A673 (cell line): ENCODE data around the gene TTC28. TPM values are rescaled to one million over a fixed set of nuclear protein-coding genes. Genes with fewer than 3 reads are reported as not detected.
"Not testable (repeated sequence)": the region's sequence is repeated elsewhere in the genome, so short reads cannot be mapped to it uniquely, and the experiment has no call there.

ENCODE experiments used
- BruUV-seq: library from RNA; stranded (reverse); fragments of 400-500 nt; replicated peaks from 2 replicates; lab custom pipeline; 2021; lab: Mats Ljungman, UMichigan
- CTCF ChIA-PET: fragments of 300-600 bp; sonication (Branson Sonifier 250); formaldehyde crosslinking; loops from one replicate; lab custom pipeline; 2022; ENCODE audit warnings: antibody characterized with exemption; lab: Charles Lee
- POLR2A ChIA-PET: fragments of 300-600 bp; sonication (Branson Sonifier 250); formaldehyde crosslinking; loops from one replicate; lab custom pipeline; 2022; ENCODE audit warnings: antibody characterized with exemption; ENCODE audit not compliant: low non-redundant PET; lab: Charles Lee
- DNase-seq: peaks from one replicate; pipeline ENCODE4 v3.0.0-alpha.2; 2015; ENCODE audit warnings: low spot score
- H3K27ac ChIP-seq: fragments of 200-600 bp; sonication (generic); 2 replicates; pipeline ENCODE4 v1.5.1; 2016; ENCODE audit warnings: mixed run types, low read depth, mild to moderate bottlenecking, mixed read lengths, antibody characterized with exemption, low read length; ENCODE audit not compliant: poor library complexity, severe bottlenecking
- H3K27me3 ChIP-seq: fragments of 200-600 bp; sonication (generic); replicated peaks from 2 replicates; pipeline ENCODE4 v1.6.1; 2017; ENCODE audit warnings: mixed run types, low read depth, mild to moderate bottlenecking, mixed read lengths, antibody characterized with exemption, low read length; ENCODE audit not compliant: insufficient read depth, poor library complexity
- H3K36me3 ChIP-seq: fragments of 200-600 bp; sonication (generic); 2 replicates; pipeline ENCODE4 v1.6.1; 2016; ENCODE audit warnings: mixed run types, mild to moderate bottlenecking, mixed read lengths, antibody characterized with exemption, low read length; ENCODE audit not compliant: insufficient read depth, poor library complexity, severe bottlenecking
- H3K4me1 ChIP-seq: fragments of 200-600 bp; sonication (generic); 2 replicates; pipeline ENCODE4 v1.6.1; 2017; ENCODE audit warnings: mixed run types, mild to moderate bottlenecking, mixed read lengths, antibody characterized with exemption, low read length; ENCODE audit not compliant: insufficient read depth, poor library complexity, severe bottlenecking
- H3K4me3 ChIP-seq: fragments of 200-600 bp; sonication (generic); 2 replicates; pipeline ENCODE4 v1.5.1; 2016; ENCODE audit warnings: low read depth, mixed run types, mild to moderate bottlenecking, mixed read lengths, low read length; ENCODE audit not compliant: poor library complexity, severe bottlenecking
- H3K9me3 ChIP-seq: fragments of 200-600 bp; sonication (generic); 2 replicates; pipeline ENCODE4 v1.6.1; 2016; ENCODE audit warnings: mixed run types, low read depth, mild to moderate bottlenecking, mixed read lengths, antibody characterized with exemption, low read length; ENCODE audit not compliant: poor library complexity, severe bottlenecking
- CTCF ChIP-seq: fragments of 300-800, 200-600 bp; sonication (generic); conservative IDR thresholded peaks from 2 replicates; pipeline ENCODE4 v1.5.1; 2017; ENCODE audit warnings: low read depth, mild to moderate bottlenecking, antibody characterized with exemption, low read length, moderate library complexity, mixed read lengths
- EZH2 ChIP-seq: fragments of 200-600 bp; sonication (generic); IDR thresholded peaks from 2 replicates; pipeline ENCODE4 v1.6.1; 2017; ENCODE audit warnings: borderline replicate concordance, low read depth, mild to moderate bottlenecking, mixed read lengths, antibody characterized with exemption, low read length; ENCODE audit not compliant: poor library complexity, severe bottlenecking
- intact Hi-C: fragments of 100-400 bp; cut with micrococcal nuclease; formaldehyde crosslinking; loops from one replicate; pipeline ENCODE4 v1.10.0; 2022; ENCODE audit not compliant: unreplicated experiment
- total RNA-seq: library from RNA; stranded (reverse); gene quantifications from 2 replicates; pipeline ENCODE4 v1.2.3, GENCODE V29; 2021

Gene TTC28
- total RNA-seq, 1 experiment from 2014 or later = 48.7 TPM

- Histone ChIP-seq H3K9me3 (no peaks in the 10 kb centered on the region), H3K36me3 (no peaks in the 10 kb centered on the region), H3K27ac (no peak overlapping the region), H3K27me3 (no peaks in the 10 kb centered on the region), H3K4me1 (peaks cover 17% of the 10 kb centered on the region), H3K4me3 (no peak overlapping the region)
- DNase-seq = no peak
- CTCF ChIA-PET = no interaction called here
- no TSS peak for BruUV-seq
- intact Hi-C loops = no loop called here
- TF ChIP-seq EZH2 = no peak
- POLR2A ChIA-PET = no interaction called here
Observed at GRCh38 chr22:28627791-28628190, 51.8 kb downstream of the TTC28 start.

- H3K4me1 ChIP-seq = no peaks in the 10 kb centered on the region
- TF ChIP-seq CTCF (no peak), EZH2 (no peak)
- no TSS peak for BruUV-seq
- no peaks in the 10 kb centered on the region for H3K36me3 ChIP-seq
- H3K4me3 ChIP-seq = no peak overlapping the region
- DNase-seq = no peak
- intact Hi-C loops = no loop called here
- no peaks in the 10 kb centered on the region for H3K27me3 ChIP-seq
- ChIA-PET POLR2A (no interaction called here), CTCF (no interaction called here)
- H3K27ac ChIP-seq = no peak overlapping the region
- no peaks in the 10 kb centered on the region for H3K9me3 ChIP-seq
Observed at GRCh38 chr22:28620244-28620922, 59.3 kb downstream of the TTC28 start.

- H3K4me3 ChIP-seq = no peak overlapping the region
Observed at GRCh38 chr22:28619236-28619635, 60.4 kb downstream of the TTC28 start.

GRCh38 chr22:28615423-28615822, 64.2 kb downstream of the TTC28 start:
- DNase-seq, BruUV-seq, POLR2A ChIA-PET, H3K27me3 ChIP-seq, H3K27ac ChIP-seq, intact Hi-C loops, H3K36me3 ChIP-seq, CTCF ChIA-PET, H3K4me1 ChIP-seq, H3K4me3 ChIP-seq, H3K9me3 ChIP-seq: not testable (repeated sequence)

More at GRCh38 chr22:28619236-28619635, 60.4 kb downstream of the TTC28 start:
- Histone ChIP-seq H3K4me1 (no peaks in the 10 kb centered on the region), H3K36me3 (no peaks in the 10 kb centered on the region), H3K27me3 (no peaks in the 10 kb centered on the region), H3K9me3 (no peaks in the 10 kb centered on the region), H3K27ac (no peak overlapping the region)
- intact Hi-C loops = no loop called here
- CTCF ChIA-PET = no interaction called here
- POLR2A ChIA-PET = no interaction called here
- TF ChIP-seq CTCF = no peak
- no peak for TF ChIP-seq EZH2
- BruUV-seq = no TSS peak
- DNase-seq = no peak
